Measurements from ENCODE around the gene PFKP. TPM values are rescaled to one million over a fixed set of nuclear protein-coding genes. Genes with fewer than 3 reads are reported as not detected.

The PFKP gene
- total RNA-seq, 1 experiment from 2014 or later = 178 TPM

DNA sequence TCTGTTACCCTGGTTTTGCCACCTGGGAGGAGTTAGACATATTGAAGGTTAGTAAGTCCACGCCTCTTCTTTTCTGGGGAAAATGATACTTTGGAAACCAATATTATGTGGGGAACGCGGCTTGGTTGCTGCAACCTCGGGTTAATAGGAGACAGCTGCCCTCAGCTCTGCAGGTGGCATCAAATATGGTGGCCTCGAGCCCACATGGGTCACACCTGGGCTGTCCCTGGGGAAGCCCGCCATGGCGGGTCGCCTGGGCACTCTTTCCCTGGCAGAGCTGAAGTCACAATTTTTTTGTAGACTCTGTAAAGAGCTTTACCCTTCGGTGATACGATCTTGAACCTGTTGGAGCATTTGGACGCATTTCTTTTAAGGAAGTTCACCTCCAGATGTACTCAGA lies 2.5 kb downstream of the PFKP start:
- no peak for DNase-seq (ENCODE audit: low spot score)

DNA sequence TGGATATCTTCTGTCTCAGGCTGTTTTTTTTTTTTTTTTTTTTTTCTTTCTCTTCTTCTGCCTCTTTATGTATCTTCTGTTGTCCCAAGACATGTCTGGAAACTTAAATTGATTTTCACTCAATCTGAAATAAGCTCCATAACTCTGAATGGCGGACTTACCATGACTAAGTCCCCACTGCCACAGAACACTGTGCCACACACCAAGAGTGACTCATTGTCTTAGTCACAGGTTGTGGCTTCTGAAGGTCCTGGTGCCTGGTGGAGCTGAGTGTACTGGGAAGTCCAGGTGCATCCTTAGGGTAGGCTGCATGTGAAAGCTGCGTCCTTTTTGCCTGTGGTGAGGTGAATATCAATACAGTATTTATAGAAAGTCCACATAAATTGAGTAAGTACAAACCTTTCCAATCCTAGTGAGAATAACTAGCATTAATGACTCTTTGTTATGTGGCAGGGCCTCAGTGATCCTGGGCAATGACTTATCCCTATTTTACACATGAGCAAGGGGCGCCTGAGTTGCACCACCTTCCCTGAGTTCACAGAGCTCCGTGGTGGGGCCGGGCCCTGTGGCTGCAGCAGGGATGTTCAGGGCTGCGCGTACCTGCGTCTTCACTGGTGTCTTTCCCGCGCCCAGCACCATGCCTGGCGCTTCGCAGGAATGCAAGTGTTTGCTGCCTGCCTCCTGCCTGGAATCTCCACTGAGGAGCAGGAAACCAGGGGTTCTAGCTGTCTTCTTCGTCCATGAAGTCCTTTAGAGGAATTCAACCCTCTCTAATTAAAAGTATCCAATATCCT lies 4.3 kb downstream of the PFKP start:
- peak; percentile 65 for DNase-seq (ENCODE audit: low spot score)

DNA sequence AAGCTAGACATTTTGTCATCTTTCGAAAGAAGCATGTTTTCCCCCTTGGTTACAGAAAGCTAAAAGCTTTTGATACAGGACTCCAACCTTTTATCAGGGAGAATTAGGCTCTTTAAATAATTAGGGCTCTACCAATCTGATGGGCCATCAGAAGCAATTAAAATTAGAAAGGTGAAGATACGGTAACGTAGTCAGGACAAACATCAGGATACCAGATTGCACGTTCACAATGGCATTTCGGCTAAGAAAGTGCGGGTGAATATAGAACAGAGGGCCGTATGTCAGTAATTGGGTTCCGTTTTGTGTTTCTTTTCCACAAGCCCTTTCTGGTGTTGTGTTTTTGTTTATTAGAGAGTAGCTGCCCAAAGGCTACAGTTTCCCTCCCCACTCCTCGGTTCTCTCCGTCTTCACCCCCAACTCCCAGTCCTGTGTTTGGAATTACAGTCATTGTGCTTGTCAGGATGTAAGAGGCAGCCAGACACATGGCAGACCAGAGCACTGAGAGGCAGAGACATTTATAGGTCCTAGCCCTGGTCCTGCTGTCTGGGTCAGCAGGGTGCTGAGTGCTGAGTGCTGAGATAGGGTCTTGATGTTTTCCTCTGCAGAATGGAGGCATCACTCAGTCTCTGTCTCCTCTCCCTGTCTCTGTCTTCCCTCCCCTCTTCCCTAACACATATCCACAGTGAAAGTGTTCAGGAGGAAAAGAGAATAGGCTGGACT lies 5.5 kb downstream of the PFKP start:
- no peak for DNase-seq (ENCODE audit: low spot score)

DNA sequence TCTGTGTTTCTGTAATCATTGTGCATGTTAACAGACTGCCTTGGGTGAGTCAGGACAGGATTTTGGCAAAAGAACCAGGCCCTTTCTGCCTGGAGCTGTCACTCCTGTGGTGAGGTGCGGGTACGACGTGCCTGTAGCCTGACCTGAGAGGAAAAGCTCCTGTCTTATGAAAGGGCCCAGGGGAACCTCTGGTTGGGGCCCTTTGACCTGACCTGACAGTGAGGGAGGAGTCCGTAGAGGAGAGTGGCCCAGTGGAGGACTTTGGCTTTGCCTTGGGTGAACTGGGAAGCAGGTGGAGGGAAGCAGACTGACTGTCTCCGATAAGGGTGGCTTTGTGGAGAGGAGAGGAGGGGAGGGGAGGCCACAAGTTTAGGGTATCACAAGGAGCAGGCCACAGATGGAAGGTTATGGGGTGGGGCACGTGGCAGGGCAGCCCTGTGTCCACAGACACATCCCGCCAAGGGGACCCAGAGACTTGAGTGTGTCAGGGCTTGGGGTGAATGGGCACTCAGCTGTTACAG lies 6.9 kb downstream of the PFKP start:
- no peak for DNase-seq (ENCODE audit: low spot score)

DNA sequence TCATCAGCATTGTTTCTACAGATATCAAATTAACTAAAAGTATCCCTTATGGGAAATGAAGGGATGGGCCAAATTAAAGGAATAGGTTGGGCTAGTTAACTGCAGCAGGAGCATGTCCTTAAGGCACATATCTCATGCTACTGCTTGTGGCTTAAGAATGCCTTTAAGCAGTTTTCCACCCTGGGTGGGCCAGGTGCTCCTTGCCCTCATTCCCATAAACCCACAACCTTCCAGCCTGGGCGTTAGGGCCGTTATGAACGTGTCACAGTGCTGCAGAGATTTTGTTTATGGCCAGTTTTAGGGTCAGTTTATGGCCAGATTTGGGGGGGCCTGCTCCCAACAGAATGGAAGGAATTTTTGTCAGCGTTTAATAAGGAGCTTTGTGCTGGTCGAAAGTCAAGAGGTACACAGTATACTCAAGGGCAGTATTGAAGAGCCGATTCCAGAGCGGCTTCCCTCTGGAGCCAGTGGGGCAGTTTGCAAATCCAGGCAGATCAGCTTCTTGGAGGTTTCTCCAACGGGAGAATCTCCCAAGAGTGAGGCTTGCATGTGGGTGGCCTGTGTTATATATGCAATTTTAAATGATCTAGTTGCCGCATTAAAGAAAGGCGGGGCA lies 7.7 kb downstream of the PFKP start:
- DNase-seq (ENCODE audit: low spot score) = no peak

DNA sequence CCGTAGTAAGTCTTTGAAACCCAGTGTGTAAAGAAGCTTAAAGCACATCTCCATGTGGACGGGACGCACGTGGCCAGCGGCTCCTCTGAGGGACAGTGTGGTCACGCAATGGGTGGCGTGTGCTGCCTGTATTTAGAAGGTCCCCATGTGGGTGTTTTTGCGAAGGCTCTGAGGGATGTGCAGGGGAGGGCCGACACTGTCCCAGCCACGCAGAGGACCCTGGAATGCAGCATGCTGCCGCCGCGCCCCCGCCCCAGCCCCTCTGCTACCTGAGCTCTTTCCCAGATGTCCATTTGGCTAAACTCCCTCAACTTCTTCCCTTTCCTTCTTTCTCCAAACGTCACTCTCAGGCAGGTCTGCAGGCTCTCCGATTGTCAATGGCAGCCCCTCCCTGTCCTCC lies 8.8 kb downstream of the PFKP start:
- DNase-seq (ENCODE audit: low spot score) = no peak

DNA sequence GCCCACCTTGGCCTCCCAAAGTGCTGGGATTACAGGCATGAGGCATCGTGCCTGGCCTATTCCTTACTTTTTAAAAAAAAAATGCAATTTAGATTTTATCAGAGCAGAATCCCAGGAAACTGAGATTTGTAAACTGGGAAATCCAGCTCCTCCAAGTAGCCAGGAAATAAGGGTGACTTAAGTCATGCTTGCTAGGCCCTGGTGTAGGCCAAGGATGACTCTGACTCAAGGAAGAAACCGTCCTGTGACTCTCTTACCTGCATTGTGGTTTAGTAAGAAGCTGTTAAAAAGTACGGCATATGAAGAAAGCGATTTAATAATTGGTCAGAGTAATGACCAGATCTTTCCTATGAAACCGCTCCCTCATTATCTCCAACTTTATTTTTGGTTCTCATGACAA lies 10.2 kb downstream of the PFKP start:
- peak; percentile 25 for DNase-seq (ENCODE audit: low spot score)

DNA sequence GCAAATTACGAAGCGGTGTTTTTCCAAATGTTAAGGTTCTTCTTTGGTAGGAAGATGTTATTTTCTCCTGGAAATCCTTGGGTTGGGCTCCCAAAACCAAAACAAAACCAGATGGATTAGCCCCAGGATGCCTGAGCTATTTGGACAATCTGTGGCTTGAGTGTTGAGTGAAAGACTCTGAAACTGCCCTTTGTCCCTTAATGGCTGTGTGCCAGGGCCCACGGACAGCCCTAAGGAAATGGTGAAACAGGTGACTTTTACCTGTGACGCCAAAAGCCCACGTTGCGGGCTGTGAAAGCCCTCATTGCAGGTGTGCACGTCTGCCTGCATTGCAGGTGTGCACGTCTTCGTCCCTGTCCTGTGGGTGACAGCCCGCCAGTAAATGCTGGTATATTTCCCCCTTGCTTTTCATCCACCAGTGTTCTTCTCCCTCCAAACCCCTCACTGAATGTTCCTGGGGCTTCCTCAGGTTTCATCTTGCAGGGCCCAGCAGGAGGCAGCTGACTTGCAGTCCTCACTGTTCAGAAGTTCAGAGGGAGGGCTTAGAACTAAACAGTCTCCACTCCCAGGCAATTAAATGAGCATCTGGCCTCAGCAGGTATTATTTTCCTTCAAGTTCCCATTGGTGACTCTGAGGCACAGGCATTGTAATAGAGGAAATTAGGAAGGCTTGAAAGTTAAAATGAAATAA lies 10.7 kb downstream of the PFKP start:
- peak; percentile 61 for DNase-seq (ENCODE audit: low spot score)

DNA sequence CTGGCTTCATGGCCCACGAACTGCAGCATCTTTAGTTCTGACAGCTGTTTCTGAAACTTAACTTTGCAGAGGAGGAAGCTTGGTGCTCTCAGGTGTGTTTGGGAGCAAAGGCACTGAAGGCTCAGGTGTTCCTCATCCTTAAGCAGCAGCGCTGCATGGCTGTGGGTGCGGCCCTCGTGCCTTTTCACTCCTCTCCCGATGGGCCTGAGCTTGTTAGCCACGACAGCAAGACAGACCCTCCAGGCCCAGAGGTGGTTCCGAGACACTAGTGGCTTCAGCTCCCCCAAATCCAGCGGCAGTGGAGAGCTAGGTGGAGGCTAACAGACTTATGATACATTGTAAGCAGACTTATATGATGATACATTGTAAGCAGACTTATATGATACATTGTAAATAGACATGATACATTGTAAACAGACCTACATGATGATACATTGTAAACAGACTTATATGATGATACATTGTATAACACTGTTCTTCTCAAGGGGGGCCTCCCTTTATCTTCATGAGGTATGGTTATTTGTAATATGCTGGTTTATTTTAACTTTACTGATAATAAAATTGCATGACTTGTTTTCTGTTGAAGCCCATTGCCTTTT lies 14.1 kb downstream of the PFKP start:
- no peak for DNase-seq (ENCODE audit: low spot score)

DNA sequence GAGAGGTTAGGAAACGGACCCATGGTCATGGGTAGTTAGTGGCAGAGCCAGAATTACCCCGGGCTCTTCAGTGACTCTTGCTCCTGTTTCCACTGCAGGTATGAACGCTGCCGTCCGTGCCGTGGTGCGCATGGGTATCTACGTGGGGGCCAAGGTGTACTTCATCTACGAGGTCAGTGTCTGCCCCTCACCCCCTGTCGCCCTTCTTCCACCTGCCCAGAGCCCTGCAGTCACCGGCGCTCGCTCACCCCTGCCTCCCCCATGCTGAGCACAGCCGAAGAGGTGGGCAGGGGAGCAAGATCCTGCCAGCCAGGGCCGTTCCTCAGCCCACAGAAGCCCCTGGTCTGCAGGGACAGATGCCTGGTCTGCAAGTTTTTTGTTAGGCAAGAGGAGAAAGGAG lies 14.9 kb downstream of the PFKP start:
- DNase-seq (ENCODE audit: low spot score) = no peak

DNA sequence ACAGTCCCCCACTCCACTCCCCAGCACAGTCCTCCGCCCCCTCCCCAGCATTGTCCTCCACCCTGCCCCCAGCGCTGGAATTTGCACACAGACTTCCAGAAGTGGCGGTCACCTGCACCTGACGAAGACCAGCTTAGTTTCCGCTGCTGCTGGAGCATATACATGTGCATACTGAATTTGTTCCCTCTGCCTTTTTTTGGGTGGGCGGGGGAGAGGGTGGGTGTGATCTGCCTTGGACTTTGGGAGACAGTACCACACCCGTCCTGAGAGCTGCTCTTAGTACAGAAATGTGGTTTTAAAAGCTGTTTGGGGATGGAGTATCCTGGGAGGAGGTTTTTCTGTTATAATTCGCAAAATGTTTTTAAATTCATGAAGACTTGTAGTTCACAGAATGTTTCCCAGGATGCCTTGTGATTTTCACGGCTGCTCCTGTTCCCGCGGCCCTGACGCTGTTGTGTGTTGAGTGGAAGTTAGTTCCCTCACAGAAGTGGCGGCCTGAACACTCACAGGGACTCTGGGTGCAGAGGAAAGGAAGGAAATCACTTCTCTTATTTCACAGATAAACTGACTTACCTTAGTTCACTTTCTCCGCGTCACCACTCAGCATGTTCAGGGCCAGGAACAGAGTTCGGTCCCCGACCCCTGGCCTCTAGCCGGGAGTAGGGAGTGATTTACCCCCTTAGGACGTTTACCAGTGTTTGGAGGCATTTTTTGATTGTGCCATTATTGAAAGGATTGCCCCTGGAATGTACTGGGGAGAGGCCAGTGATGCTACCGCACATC lies 18.6 kb downstream of the PFKP start:
- no peak for DNase-seq (ENCODE audit: low spot score)

DNA sequence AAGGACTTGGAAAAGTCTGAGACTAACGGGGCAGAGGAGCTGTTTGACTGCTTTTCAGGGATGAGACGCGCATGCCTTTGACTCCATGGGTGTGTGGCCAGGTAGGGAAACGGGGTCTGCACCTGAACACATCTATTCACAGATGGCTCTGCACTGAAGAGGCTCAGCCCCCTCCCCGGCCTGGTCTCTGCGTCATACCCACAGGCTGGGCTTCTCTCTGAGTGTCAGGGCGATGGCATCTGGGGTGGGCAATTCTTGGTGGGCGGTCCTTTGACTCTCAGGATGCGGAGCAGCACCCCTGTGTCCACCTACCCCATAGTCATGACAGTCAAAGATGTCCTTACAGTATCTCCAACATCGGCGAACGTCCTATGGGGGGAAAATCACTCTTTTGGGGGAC lies 23.0 kb downstream of the PFKP start:
- no peak for DNase-seq (ENCODE audit: low spot score)

DNA sequence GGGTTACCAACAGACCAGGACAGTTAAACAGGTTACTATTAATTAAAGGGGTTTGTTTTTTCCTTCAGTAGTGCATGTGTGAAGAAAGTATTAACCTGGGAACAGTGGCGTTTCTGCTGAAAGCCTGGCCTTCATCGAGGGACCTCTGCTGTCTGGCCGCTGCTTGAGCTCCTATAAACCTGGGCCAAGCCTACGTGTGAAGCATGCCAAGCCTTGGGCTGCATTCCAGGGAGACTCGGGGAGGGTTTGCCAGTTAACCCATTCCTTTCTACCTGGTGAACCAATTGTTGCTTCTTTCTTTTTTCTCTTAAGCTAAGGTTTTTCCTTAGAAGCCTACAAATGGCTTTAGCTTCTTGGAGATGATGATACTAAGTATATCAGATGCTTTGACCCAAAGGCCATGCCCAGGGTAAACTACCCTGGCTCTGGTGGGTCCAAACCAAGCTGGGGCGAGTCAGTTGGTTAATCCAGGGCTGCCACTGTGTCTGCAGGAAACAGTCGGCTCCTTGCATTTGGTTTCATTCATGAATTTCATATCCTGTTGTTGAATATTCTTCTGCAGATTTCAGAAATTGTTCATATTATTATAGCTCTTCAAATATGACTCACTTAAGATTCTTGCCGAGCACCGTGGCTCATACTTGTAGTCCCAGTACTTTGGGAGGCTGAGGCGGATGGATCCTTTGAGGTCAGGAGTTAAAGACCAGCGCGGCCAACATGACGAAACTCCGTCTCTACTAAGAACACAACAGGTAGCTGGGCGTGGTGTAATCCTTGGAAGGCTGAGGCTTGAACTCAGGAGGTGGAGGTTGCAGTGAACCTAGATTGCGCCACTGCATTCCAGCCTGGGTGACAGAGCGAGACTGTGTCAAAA lies 23.8 kb downstream of the PFKP start:
- DNase-seq (ENCODE audit: low spot score) = peak; percentile 90

DNA sequence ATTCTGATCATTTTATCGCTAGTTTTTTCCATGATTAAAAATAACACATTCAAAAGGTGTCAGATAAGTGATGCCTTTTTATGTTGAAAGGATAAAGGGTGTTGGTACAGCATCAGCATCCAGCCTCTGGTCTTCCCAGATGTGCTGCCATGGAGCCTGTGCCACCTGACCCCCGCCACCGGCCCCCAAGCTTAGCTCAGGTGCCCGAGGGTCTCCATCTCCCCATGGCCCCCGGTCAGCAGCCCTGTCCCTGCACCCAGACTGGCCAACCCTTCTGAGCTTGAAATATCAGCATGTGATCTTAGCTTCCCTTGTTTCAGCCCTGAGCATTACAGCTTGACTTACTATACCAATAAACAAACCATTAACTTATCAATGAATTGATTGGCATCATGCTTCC lies 24.6 kb downstream of the PFKP start:
- DNase-seq (ENCODE audit: low spot score) = no peak

DNA sequence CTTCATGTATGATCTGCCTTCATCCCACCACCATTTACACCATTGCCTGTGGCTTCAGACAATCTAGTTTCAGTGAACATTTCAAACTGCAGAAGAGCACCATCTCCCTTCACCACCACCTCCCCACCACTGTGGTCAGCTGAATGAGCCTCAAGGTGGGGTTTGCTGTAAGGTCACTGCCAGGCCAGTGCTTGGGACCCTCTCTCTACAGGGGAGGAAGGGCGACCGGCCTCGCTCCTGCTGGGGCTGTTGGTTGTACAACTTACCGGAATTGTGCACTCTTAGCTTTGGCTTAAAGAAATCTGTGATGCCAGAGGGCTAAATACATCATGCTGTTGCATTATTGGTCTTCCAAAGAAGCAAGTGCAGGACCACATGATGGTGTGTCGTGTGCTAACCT lies 26.6 kb downstream of the PFKP start:
- DNase-seq (ENCODE audit: low spot score) = no peak

DNA sequence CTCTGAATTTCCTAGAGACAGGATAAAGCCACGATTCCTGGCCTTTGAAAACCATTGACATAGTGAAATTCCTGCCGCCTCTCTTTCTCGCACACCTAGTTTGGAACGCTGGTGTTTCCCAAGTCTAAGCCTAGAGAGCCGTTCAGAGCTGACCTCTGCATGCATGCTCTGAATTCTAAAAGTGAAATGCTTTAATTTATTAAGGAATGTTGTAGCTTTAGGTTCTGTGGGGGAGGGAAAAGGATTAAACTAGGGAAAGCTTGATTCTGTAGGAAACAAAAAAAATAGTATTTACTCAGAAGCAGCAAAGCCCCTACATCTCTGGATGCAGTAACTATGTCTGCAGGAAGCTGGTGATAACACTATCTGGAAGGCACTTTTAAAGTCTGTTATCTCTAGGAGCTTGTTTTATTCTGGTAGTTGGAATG lies 27.3 kb downstream of the PFKP start:
- DNase-seq (ENCODE audit: low spot score) = no peak

DNA sequence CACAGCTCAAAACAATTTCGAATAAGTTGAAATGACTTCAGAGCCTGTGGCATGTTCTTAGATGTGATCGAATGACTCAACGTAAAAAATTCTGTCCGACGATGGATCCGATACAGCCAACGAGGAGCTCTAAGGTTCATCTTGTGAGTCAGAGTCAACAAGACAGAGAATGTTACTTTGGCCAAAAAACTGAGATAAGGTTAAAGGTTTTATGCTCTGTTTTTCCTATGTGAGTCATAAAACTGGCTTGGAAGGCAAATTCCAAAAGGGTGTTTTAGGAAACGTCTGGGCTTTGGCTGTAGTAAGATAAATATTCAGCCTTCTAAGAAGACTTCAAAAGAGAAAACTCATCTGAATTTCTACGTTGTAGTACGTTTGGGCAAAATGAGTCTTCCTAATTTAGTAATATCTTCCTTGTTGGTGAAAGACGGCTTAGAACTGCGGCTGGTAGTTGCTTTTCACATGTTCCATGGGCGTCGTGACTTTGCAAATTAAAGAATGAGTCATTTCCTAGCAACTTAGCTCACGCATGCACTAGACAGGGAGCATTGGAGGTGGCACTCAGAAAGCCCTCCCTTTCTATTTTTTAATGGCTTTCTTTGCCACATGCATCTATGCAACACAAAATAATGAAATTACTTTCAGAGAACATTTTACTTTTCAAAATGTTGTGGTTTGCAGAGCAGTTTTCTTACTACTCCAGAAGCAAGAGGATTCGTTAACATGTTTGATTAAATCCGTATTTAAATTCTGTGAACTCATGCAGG lies 28.2 kb downstream of the PFKP start:
- peak; percentile 87 for DNase-seq (ENCODE audit: low spot score)

DNA sequence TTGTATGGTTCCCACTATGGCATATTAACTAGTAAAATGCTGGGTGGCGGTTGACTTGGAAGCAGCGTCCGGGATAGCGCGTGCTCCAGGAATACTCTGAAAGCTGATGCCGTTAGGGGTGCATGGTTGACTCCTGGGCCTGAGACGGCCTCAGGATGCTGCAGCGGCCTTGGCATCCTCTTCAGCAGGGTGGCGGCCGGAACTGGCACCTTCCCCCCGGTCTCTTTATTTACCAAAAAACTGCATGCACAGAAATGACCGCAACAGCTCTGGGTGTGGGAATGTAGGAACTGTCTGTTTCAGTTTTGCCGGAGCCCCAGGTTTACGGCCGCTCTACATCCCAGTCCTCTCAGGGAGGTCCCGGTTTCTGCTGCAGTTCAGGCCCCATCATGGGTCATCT lies 28.8 kb downstream of the PFKP start:
- DNase-seq (ENCODE audit: low spot score) = no peak

DNA sequence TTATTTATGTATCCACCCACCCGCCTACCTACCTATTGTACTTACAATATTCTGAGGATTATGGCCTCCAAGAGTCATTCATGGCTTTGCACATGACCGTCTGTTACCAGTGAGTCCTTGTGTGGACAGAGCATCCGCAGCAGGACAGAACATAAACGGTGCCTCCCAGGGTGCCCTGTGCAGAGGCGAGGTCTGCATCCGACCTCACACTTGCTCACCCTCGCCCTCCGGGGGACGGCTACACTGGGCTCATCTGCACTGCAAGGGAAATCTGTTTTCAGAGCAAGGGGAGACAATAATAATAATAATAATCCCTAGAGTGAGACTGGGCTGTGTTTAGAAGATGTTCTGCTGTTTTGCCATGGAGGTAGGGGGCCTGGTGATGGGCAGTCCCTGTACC lies 29.8 kb downstream of the PFKP start:
- no peak for DNase-seq (ENCODE audit: low spot score)
